Right lobe of liver (tissue), 5 donors: Measurements from ENCODE around the gene DNAH1. TPM values are rescaled to one million over a fixed set of nuclear protein-coding genes. Genes with fewer than 3 reads are reported as not detected.

ENCODE experiments used
- microRNA counts: library from miRNA; unstranded; fragments of <30 nt; microRNA quantifications from one replicate; lab custom pipeline; 2016
- microRNA-seq, 2 donors: library from miRNA; unstranded; fragments of <30 nt; microRNA quantifications; one replicate each; pipeline ENCODE4, GENCODE V29; 2019 to 2020
- small RNA-seq, 2 experiments: library from RNA; depleted of rRNA; stranded (forward); fragments of <200 nt; gene quantifications; one replicate each; pipeline ENCODE3, GENCODE V24; 2016
- total RNA-seq, 6 experiments: library from RNA; depleted of rRNA in 2 of 6; stranded (reverse); fragments of >200 nt in 2 of 6; fragmentation: NEBNext Ultra II Directional in 3 of 6; extraction: Animal tissue kit (Norgen Biotek cat#: 25700) in 3 of 6; gene quantifications; one replicate each; pipeline versions ENCODE4 v1.1.0 to v1.2.4, GENCODE V29; 2016 to 2023
- donor health status: DM: no; HTN: no; CAD: no.
- donor health status: DM: no; HTN: no; CAD: no.
- donor health status: DM: no; HTN: yes; CAD: no.
- donor health status: DM: no; HTN: yes; CAD: no.

The DNAH1 gene
- total RNA-seq, 6 experiments from 2014 or later = 1.6 to 11.2 (median 8.1) TPM

MicroRNAs encoded within 50 kb of the gene (microRNA counts, 767-probe panel; counts per million panel counts)
- microRNA hsa-let-7g-5p (lab: Ali Mortazavi, UCI) = 17,598 counts per million, percentile 96 among the panel's probes with 10 or more counts

Small RNAs within 50 kb of the gene (microRNA-seq; reads per million reads assigned to microRNA genes)
- gene MIR135A1 (0.58 to 2.6 reads per million in 2 donors), gene MIRLET7G (153,838 to 159,545 reads per million in 2 donors)

Small RNAs within 50 kb of the gene (small RNA-seq; reads per million reads assigned to genes)
- 0 reads per million in 2 experiments for gene MIR135A1
- gene MIRLET7G = 724 to 1,056 reads per million in 2 experiments

Other genes with a start within 250 kb of the DNAH1 start
- 1 to 10 TPM; 2.0 to 4.3 (median 3.2) TPM for gene POC1A, start 161.9 kb upstream of the DNAH1 start, total RNA-seq
- gene ALAS1, start 118.2 kb upstream of the DNAH1 start, total RNA-seq = 100 to 1,000 TPM in 4 of 6 experiments, 10 to 100 TPM in 2; 73.4 to 783 (median 147) TPM
- gene TLR9, start 90.7 kb upstream of the DNAH1 start, total RNA-seq = under 1 TPM in 4 of 6 experiments, not detected in 2; 0.12 to 0.59 (median 0.24) TPM
- 10 to 100 TPM; 12.9 to 34.4 (median 23.7) TPM for gene TWF2, start 77.2 kb upstream of the DNAH1 start, total RNA-seq
- gene PPM1M, start 70.6 kb upstream of the DNAH1 start, total RNA-seq = 1 to 10 TPM; 2.8 to 7.1 (median 4.5) TPM
- gene WDR82, start 37.7 kb upstream of the DNAH1 start, total RNA-seq = 10 to 100 TPM; 14.1 to 25.2 (median 20.7) TPM
- gene GLYCTK, start 28.5 kb upstream of the DNAH1 start, total RNA-seq = 100 to 1,000 TPM in 4 of 6 experiments, 10 to 100 TPM in 2; 75.1 to 320 (median 178) TPM
- gene BAP1, start 93.7 kb downstream of the DNAH1 start, total RNA-seq = 10 to 100 TPM; 33.1 to 46.5 (median 38.7) TPM
- gene PHF7, start 94.3 kb downstream of the DNAH1 start, total RNA-seq = 1 to 10 TPM; 2.6 to 4.8 (median 4.0) TPM
- 1 to 10 TPM in 2 of 6 experiments, under 1 TPM in 4; 0.60 to 2.8 (median 0.80) TPM for gene SEMA3G, start 128.8 kb downstream of the DNAH1 start, total RNA-seq
- 10 to 100 TPM in 1 of 6 experiments, 1 to 10 TPM in 3, under 1 TPM in 2; 0.55 to 12.2 (median 1.3) TPM for gene TNNC1, start 137.7 kb downstream of the DNAH1 start, total RNA-seq
- gene NISCH, start 139.3 kb downstream of the DNAH1 start, total RNA-seq = 10 to 100 TPM; 19.7 to 51.9 (median 30.6) TPM
- gene STAB1, start 179.0 kb downstream of the DNAH1 start, total RNA-seq = 100 to 1,000 TPM in 3 of 6 experiments, 10 to 100 TPM in 3; 60.7 to 268 (median 92.5) TPM
- 10 to 100 TPM in 1 of 6 experiments, 1 to 10 TPM in 5; 1.1 to 12.5 (median 3.9) TPM for gene NT5DC2, start 217.5 kb downstream of the DNAH1 start, total RNA-seq
- gene UQCC5, start 220.3 kb downstream of the DNAH1 start, total RNA-seq = 1 to 10 TPM in 5 of 6 experiments, under 1 TPM in 1; 0.81 to 8.3 (median 4.3) TPM